Stimulated activated CD8-positive, alpha-beta memory T cell treated with anti-CD3 and anti-CD28 coated beads, Interleukin-4, amount 100 ng/mL, for 4 hours (primary cell): ENCODE measurements around the gene VSIG10.
"Not testable (repeated sequence)": the region's sequence is repeated elsewhere in the genome, so short reads cannot be mapped to it uniquely, and the experiment has no call there.

Source experiments
- DNase-seq, 2 donors: peaks; one replicate each; pipeline ENCODE4 v3.0.0-alpha.2; 2020; ENCODE audit warnings: low read depth in 2 of 2, low spot score in 1 of 2

Gene VSIG10

DNA sequence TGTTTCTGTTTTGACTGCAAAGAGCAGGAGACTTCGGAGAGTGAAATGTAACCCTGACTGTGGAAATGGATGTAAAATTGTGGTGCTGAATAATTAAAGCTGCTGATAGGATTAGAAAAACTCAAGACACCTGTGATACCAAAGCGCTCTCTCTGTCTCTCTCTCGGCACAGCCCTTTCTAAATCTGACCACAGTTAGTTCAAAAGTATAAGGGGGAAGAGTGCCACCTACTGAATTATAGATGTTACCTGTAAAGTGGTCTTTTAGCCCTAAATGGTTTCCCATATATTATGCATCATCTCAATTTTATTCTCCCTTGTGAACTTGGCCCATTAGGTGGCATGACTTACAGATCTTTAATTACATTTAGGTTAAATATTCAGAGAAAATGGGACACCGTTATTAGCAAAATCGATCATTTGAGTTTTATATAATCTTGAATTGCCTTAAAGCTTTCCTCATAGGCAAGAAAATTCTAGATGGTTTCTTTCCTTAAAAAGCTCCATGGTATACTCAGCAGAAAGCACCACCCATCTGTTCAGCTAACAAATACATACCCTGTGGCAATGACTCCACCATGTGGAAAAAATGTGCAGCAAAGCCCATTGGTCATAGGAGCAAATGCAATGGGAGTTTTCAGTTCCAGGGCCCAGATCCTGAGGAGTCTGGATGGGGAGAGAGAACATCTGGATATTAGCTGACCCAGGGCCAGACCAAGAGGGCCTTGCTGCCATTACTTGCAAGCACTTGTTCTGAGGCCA, 69.2 kb downstream of the VSIG10 start:
- DNase-seq = no peak

DNA sequence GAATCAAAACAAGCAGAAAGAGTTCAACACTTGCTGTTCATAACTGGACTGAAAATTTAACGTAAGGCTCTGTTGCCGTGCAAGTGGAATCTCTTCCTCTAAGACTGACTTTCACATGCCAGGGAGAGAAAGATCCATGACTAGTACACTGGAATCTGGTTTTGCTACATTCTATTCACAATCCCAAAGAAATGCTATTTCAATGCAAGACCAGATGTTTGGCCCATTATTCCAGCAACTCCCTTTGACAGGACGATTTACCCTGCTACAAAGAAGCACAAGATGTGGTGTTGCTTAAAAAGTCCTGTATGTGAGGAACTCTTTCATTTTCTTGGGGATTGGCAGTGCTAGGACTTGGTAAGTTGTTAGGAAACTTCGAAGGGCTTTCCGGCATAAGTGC, 69.9 kb downstream of the VSIG10 start:
- DNase-seq = no peak

DNA sequence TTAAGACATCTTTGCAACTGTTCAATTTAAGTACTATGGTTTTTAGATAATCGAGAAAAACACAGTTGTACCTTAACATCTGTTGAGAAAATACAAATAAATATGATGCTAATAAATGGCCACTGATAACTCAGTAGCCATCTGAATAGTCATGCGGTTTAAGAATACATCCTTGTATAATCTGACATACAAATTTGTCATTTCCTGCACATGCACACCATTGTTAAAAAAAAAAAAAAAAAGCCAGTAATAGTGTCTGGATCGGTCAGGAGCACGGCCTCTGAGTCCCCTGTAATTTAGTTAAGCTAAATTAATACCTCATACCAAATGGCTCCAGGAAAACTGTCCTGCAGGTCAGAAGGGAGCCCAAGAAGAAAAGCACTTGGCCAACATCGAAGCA, 70.5 kb downstream of the VSIG10 start:
- DNase-seq = no peak

DNA sequence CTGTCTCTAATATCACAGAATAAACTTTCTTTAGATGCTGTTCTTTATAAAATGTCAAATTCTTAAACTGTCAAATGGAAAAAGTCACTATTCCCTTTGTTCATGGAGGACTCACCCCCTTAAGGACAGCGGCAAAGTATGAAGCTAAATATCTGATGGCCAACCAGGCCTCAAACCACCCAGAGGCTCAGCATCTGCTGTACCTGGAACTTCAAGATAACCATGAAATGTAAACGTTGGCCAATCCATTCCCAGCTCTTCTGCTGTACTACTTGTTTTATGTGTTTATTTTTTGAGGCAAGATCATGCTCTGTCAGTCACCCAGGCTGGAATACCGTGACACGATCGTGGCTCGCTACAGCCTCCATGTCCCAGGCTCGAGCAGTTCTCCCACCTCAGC, 71.6 kb downstream of the VSIG10 start:
- DNase-seq = no peak

DNA sequence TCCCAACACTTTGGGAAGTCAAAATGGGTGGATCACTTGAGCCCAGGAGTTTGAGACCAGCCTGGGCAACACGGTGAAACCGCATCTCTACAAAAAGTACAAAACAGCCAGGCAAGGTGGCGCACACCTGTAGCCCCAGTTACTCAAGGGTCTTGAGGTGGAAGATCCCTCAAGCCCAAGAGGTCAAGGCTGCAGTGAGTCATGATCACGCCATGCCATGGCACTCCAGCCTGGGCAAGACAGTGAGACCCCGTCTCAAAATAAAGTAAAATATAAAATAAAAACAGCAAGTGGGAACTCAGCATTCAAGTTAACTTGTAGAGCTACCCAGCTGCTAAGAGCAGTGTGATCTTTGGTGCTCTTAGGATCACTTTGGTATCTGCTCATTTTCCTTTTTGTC, 74.6 kb downstream of the VSIG10 start:
- no peak for DNase-seq

DNA sequence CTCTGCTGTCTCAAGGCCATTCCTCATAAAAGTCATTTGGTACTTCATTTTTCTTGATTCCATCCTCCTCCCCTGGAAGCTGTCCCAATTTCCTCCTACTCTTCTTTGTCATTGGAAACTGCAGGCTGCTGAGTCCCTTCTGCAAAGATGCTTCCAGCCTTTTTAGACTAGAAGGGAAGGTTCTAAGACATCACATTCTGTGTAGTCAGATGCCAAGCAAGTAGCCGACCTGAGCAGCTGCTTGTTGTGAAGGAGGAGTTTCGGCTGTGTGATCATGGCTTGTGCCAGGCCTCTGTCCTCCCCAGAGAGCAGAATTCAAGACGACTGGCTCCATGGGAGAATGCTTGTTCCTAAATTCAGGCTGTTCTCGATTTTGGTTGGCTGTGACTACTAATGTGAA, 78.6 kb downstream of the VSIG10 start:
- no peak for DNase-seq

DNA sequence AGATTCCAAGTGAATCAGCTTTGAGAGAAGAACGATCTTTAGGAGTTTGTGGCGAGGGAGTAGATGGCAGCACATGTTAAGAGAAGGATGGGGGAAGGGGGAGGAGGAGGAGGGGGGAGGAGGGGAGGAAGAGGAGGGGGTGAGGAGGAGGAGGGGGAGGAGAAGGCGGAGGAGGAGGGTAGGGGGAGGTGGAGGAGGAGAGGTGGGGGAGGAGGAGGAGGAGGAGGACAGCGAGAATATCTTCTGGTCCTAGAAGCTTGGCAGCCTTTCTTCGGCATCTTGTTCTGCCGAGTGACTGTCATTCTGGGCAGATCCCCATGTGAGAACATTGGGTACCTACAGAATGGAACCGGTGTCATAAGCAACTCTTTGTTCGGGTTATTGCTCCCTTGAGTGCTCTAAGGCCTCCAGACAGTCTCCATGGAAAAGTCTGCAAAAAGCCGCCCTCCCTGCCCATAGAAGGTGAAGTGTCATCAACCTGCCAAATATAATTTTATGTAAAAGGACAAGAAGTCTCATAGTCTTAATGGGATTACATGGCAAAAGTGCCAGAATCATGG, 80.4 kb downstream of the VSIG10 start:
- no peak for DNase-seq

DNA sequence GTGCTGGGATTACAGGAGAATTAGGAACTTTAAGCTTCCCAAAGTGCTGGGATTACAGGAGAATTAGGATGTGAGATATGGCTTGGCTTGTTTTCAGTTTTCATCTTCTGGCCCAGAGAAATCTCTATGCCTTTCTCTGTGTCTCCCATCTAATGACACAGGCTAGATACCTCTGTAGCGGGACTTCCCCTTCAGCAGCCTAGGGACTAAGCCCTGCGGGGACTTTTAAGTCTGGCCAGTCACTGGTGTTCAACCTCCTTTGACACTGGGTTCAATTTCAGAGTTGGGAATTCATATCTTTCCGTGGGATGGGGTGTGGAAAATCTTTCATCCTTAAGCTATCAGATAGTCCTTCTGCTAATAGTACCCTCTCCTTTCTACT, 81.1 kb downstream of the VSIG10 start:
- no peak for DNase-seq

DNA sequence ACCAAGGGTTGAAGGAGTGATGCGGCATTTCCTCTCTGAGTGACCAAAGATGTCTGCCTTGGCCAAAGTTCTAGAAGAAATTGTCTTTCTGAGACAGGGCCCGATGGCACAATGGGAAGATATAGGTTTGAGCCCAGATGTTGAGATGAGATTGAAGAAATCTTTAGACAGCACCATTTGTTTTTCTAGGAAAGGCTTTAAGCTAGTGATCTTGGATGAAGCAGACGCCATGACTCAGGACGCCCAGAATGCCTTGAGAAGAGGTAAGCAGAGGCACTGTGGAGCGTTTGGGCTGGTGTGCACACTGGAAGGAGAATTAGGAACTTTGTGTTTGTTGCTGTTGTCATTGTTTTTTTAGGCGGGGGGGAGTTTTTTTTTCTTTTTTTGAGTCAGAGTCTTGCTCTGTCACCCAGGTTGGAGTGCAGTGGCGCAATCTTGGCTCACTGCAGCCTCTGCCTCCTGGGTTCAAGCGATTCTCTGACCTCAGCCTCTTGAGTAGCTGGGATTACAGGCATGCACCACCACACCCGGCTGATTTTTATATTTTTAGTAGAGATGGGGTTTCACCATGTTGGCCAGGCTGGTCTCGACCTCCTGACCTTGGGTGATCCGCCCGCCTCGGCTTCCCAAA, 81.6 kb downstream of the VSIG10 start:
- not testable (repeated sequence) for DNase-seq

DNA sequence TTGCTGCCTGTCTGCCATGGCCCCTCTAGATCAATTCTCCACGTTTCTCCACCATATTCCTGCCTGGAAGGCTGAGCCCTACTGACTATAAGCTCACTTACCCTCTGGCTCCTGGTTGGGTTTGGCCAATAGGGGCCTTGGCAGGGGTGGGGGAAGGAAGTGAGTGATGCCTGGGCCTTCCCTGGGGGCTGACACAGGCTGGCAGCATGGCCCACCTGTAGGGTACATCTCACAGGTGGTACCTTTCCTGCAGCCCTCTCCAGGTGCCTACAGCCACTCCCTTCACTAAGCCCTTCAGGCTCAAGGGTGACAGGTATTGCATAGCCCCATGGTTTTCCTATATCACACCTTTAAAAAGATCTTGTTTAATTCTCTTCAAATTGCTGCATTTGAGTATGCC, 83.8 kb downstream of the VSIG10 start:
- no peak for DNase-seq

DNA sequence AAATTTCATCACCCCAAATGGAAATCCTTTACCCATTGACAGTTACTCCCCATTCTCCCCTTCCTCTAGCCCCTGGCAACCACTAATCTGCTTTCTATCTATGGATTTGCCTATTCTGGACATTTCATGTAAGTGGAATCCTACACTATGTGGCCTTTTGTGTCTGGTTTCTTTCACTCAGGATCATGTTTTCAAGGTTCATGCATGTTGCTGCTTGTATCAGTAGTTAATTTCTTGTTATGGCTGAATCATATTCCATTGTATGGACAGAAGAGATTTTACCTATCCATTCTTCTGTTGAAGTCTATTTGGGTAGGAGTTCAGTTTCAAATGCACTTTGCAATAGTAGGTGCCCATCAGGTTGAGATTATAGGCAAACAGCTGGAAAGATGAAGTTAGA, 85.9 kb downstream of the VSIG10 start:
- no peak for DNase-seq

DNA sequence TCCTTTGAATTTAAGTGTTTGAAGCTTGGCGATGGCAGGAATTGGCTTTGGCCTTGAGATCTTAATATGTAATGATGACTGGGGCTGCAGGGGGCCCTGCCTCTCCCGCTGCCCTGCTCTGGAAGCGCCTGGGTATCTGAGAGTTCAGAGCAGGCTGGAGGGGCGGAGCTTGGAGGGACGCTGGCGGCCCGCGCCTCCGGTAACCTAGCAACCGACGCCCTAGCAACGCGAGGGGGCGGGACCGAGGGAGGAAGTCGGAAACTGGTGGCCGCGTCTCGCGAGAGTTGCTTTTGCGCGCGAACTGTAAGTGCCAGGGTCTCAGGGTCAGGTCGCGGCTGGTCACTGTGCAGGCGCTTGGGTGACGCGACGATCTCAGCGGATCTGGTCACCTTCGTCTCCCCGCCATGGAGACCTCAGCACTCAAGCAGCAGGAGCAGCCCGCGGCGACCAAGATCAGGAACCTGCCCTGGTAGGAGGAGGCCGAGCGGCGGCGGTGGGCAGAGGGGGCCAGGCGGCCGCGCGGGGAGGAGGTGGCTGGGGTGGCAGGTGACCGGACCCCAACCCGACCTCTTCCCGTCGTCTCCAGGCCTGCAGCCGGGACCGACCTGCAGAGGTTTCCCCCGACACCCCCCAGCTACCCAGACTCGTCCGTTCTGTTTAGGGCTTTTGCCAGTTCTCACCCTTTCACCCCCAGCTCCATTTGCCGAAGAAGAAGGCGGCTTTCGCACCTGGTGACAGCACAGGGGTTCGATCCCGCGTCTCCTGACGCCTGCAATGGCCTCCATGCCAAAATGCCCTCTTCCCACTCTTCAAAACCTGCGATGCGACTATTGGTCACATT, 87.2 kb downstream of the VSIG10 start, which contains the start of gene RFC5:
TSS of gene RFC5 (plus strand) at position 280 of the 841 bp plus-strand sequence. CDS start at position 405, 125 bp downstream.
- peak; percentile 93 to 96 for DNase-seq

DNA sequence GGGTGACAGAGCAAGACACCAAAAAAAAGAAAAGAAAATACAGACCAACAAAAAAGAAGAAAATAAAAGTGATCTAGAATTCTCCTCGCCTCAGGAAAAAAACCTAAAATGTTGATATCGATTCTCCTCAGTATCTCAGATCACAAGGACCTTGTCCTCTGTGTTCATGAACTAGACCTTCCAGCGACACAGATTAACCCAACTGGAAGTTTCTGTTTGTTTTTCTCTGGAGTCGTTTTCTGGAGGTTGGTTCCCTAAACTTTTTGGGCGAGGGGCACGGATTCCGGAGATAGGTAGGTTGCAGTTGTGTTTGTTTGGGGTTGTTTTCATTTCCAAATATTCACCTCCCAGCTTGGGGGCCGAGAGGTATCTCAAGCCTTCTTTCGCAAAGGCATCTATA, 87.9 kb downstream of the VSIG10 start:
- no peak for DNase-seq

DNA sequence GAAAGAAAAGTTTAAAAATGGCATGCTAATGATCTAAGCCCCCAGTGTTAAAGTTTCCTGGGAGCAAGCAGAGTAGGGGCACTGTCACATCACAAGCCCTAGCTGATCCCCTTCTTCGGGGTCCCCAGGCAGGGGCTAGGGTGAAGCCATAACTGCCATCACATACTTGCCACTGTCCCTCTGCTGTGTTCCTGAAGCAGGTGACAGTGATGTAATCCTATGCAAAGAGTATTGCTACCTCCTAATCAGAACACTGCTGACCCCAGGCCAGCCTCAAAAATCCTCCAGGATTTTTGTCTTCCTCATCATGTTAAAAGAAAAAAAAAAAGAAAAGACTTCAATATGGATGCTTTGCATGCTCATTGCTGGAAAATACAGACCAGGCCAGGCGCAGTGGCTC, 88.5 kb downstream of the VSIG10 start:
- DNase-seq = no peak
